H9 (cell line): ENCODE data around the gene B3GNT7. TPM values are rescaled to one million over a fixed set of nuclear protein-coding genes. Genes with fewer than 3 reads are reported as not detected.

ENCODE experiments used
- DNase-seq: peaks from one replicate; pipeline ENCODE4 v3.0.0-alpha.2; 2017
- H2AFZ ChIP-seq: one replicate; pipeline ENCODE4 v1.6.1; 2013; ENCODE audit warnings: mild to moderate bottlenecking, low read length, control low read depth, moderate library complexity
- H2AK5ac ChIP-seq: 2 replicates; pipeline ENCODE4 v1.6.1; 2013; ENCODE audit warnings: low read length, control low read depth, mixed read lengths; ENCODE audit not compliant: insufficient read length
- H2BK120ac ChIP-seq: one replicate; pipeline ENCODE4 v1.6.1; 2013; ENCODE audit warnings: low read depth, mild to moderate bottlenecking, low read length, control low read depth, inconsistent platforms; ENCODE audit not compliant: poor library complexity, severe bottlenecking
- H2BK12ac ChIP-seq: 2 replicates; pipeline ENCODE4 v1.6.1; 2013; ENCODE audit warnings: low read length, control low read depth, mixed read lengths, low read depth; ENCODE audit not compliant: insufficient read length
- H2BK15ac ChIP-seq: 2 replicates; pipeline ENCODE4 v1.6.1; 2013; ENCODE audit warnings: low read depth, low read length, control low read depth
- H2BK20ac ChIP-seq: one replicate; pipeline ENCODE4 v1.6.1; 2013; ENCODE audit warnings: low read depth, mild to moderate bottlenecking, low read length, control low read depth, inconsistent platforms; ENCODE audit not compliant: poor library complexity, severe bottlenecking
- H2BK5ac ChIP-seq: 2 replicates; pipeline ENCODE4 v1.6.1; 2013; ENCODE audit warnings: low read length, control low read depth, mixed read lengths; ENCODE audit not compliant: insufficient read length
- H3K14ac ChIP-seq: 2 replicates; pipeline ENCODE4 v1.6.1; 2013; ENCODE audit warnings: low read length, control low read depth; ENCODE audit not compliant: insufficient read depth
- H3K18ac ChIP-seq: 2 replicates; pipeline ENCODE4 v1.6.1; 2013; ENCODE audit warnings: low read depth, mild to moderate bottlenecking, mixed read lengths, low read length, control low read depth; ENCODE audit not compliant: insufficient read length
- H3K23ac ChIP-seq: 2 replicates; pipeline ENCODE4 v1.6.1; 2013; ENCODE audit warnings: low read length, control low read depth, mixed read lengths, low read depth; ENCODE audit not compliant: insufficient read length
- H3K23me2 ChIP-seq: 2 replicates; pipeline ENCODE4 v1.6.1; 2013; ENCODE audit warnings: low read depth, mild to moderate bottlenecking, mixed read lengths, low read length, control low read depth; ENCODE audit not compliant: insufficient read length, poor library complexity, severe bottlenecking
- H3K27ac ChIP-seq: 2 replicates; pipeline ENCODE4 v1.5.1; 2013; ENCODE audit warnings: low read length, control low read depth, mixed read lengths, low read depth; ENCODE audit not compliant: insufficient read length
- H3K27me3 ChIP-seq: 2 replicates; pipeline ENCODE4 v1.6.1; 2013; ENCODE audit warnings: low read length, control low read depth, inconsistent platforms; ENCODE audit not compliant: insufficient read depth
- H3K4ac ChIP-seq: 2 replicates; pipeline ENCODE4 v1.6.1; 2013; ENCODE audit warnings: low read depth, mild to moderate bottlenecking, control low read depth, inconsistent platforms, low read length, moderate library complexity
- H3K4me1 ChIP-seq: 2 replicates; pipeline ENCODE4 v1.6.1; 2013; ENCODE audit warnings: low read length, control low read depth, inconsistent platforms; ENCODE audit not compliant: insufficient read depth
- H3K4me2 ChIP-seq: 2 replicates; pipeline ENCODE4 v1.6.1; 2013; ENCODE audit warnings: low read length, control low read depth, mixed read lengths; ENCODE audit not compliant: insufficient read length, insufficient read depth
- H3K56ac ChIP-seq: 2 replicates; pipeline ENCODE4 v1.6.1; 2013; ENCODE audit warnings: low read depth, mild to moderate bottlenecking, mixed read lengths, low read length, control low read depth; ENCODE audit not compliant: insufficient read length
- H3K79me1 ChIP-seq: 2 replicates; pipeline ENCODE4 v1.6.1; 2013; ENCODE audit warnings: low read depth, mild to moderate bottlenecking, moderate library complexity, low read length, control low read depth, inconsistent platforms; ENCODE audit not compliant: insufficient read depth, poor library complexity, severe bottlenecking
- H3K79me2 ChIP-seq: 2 replicates; pipeline ENCODE4 v1.6.1; 2013; ENCODE audit warnings: low read length, control low read depth, inconsistent platforms; ENCODE audit not compliant: insufficient read depth
- H3K9ac ChIP-seq: 2 replicates; pipeline ENCODE4 v1.6.1; 2013; ENCODE audit warnings: low read length, control low read depth, mixed read lengths; ENCODE audit not compliant: insufficient read length; ENCODE audit errors: extremely low read depth
- H3K9me3 ChIP-seq: one replicate; pipeline ENCODE4 v1.6.1; 2013; ENCODE audit warnings: low read depth, low read length, inconsistent platforms; ENCODE audit not compliant: control insufficient read depth
- H3T11ph ChIP-seq: one replicate; pipeline ENCODE4 v1.6.1; 2013; ENCODE audit warnings: mild to moderate bottlenecking, low read length, control low read depth, inconsistent platforms
- H4K20me1 ChIP-seq: one replicate; pipeline ENCODE4 v1.6.1; 2013; ENCODE audit not compliant: control insufficient read depth, insufficient read length, insufficient read depth
- H4K5ac ChIP-seq: 2 replicates; pipeline ENCODE4 v1.6.1; 2013; ENCODE audit warnings: low read depth, mild to moderate bottlenecking, mixed read lengths, low read length, control low read depth; ENCODE audit not compliant: insufficient read length
- H4K8ac ChIP-seq: replicated peaks from 2 replicates; pipeline ENCODE4 v1.6.1; 2013; ENCODE audit warnings: low read length, control low read depth, mixed read lengths, low read depth; ENCODE audit not compliant: insufficient read length
- H4K91ac ChIP-seq: 2 replicates; pipeline ENCODE4 v1.6.1; 2013; ENCODE audit warnings: low read depth, mild to moderate bottlenecking, moderate library complexity, mixed read lengths, low read length, control low read depth; ENCODE audit not compliant: insufficient read length
- H3K27ac Mint-ChIP-seq, 3 experiments: 2 replicates in 2 of 3; 3 replicates in 1 of 3; pipeline ENCODE4 v1.8.0; 2020 to 2021; ENCODE audit warnings: mixed read lengths in 3 of 3, mild to moderate bottlenecking in 1 of 3, moderate library complexity in 1 of 3
- H3K27me3 Mint-ChIP-seq: 2 replicates; pipeline ENCODE4 v1.8.0; 2021; ENCODE audit warnings: low read depth, mild to moderate bottlenecking, moderate library complexity, mixed read lengths
- H3K36me3 Mint-ChIP-seq, 3 experiments: 2 replicates in 2 of 3; 3 replicates in 1 of 3; pipeline ENCODE4 v1.8.0; 2020 to 2021; ENCODE audit warnings: low read depth in 3 of 3, mixed read lengths in 3 of 3; ENCODE audit not compliant: insufficient read depth in 1 of 3
- H3K4me1 Mint-ChIP-seq, 2 experiments: 2 replicates each; pipeline ENCODE4 v1.8.0; 2020; ENCODE audit warnings: mixed read lengths in 2 of 2
- H3K4me3 Mint-ChIP-seq, 2 experiments: 2 replicates in 1 of 2; 3 replicates in 1 of 2; pipeline ENCODE4 v1.8.0; 2020 to 2021; ENCODE audit warnings: mild to moderate bottlenecking in 2 of 2, mixed read lengths in 2 of 2, moderate library complexity in 1 of 2
- H3K9me3 Mint-ChIP-seq, 2 experiments: 2 replicates in 1 of 2; 3 replicates in 1 of 2; pipeline ENCODE4 v1.8.0; 2020; ENCODE audit warnings: mild to moderate bottlenecking in 2 of 2, mixed read lengths in 2 of 2, moderate library complexity in 1 of 2
- WGBS: extraction: QIAGEN DNeasy Blood & Tissue Kit; methylation state at CpG from one replicate; pipeline ENCODE4 v1.1.7; 2013; ENCODE audit warnings: missing lambda C conversion rate, low lambda C conversion rate, mixed read lengths; ENCODE audit not compliant: insufficient read length; ENCODE audit errors: extremely low coverage; 5-methylcytosine and 5-hydroxymethylcytosine counted together
- total RNA-seq: library from RNA; stranded (reverse); gene quantifications from 2 replicates; pipeline ENCODE4 v1.2.1, GENCODE V29; 2021
- TF ChIP-seq, protein P1 (sequence below): fragments of 200-600 bp; sonication (generic); conservative IDR thresholded peaks from 3 replicates; pipeline ENCODE4 v1.8.0; 2021; ENCODE audit warnings: antibody characterized with exemption, mild to moderate bottlenecking

B3GNT7 gene
- total RNA-seq, 1 experiment from 2014 or later, result 42.2 TPM

DNA sequence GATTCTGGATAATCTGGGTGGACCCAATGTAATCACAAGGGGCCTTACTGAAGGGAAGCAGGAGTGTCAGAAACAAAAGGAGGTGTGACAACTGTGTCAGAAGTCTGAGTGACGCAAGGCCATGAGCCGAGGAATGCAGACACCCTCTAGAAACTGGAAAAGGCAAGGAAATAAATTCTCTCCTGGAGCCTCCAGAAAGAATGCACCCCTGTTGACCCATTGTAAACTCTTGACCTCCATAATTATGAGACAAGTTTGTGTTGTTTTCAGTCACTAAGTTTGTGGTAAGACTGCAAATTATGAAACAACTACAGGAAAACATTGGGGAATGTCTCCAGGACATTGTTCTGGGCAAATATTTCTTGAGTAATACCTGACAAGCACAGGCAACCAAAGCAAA is 47.3 kb upstream of the B3GNT7 start:
- Histone ChIP-seq H3K4me1 (no peaks in the 10 kb centered on the region), H4K91ac (no peak overlapping the region), H3K56ac (no peak overlapping the region), H3K79me2 (no peaks in the 10 kb centered on the region), H3T11ph (no peak overlapping the region), H2BK15ac (no peak overlapping the region), H4K8ac (no peak overlapping the region), H3K27me3 (no peaks in the 10 kb centered on the region), H3K79me1 (no peaks in the 10 kb centered on the region), H2AK5ac (no peak overlapping the region), H3K18ac (no peak overlapping the region), H4K20me1 (no peaks in the 10 kb centered on the region), H2BK120ac (no peak overlapping the region), H3K4ac (no peak overlapping the region), H3K14ac (no peak overlapping the region), H2AFZ (no peak overlapping the region), H3K27ac (no peak overlapping the region), H2BK20ac (no peak overlapping the region), H4K5ac (no peak overlapping the region), H3K23ac (no peak overlapping the region), H3K4me2 (no peak overlapping the region), H2BK5ac (no peak overlapping the region), H3K23me2 (no peaks in the 10 kb centered on the region), H2BK12ac (no peak overlapping the region), H3K9me3 (no peaks in the 10 kb centered on the region), H3K9ac (no peak overlapping the region)
- no CpG with 5 or more reads among the region's 2 CpGs for WGBS
- H3K27me3 Mint-ChIP-seq, result no peaks in the 10 kb centered on the region
- peak; percentile 1 for DNase-seq
- peaks cover 4 to 7% of the 10 kb centered on the region in 2 experiments for H3K4me1 Mint-ChIP-seq
- TF ChIP-seq, protein P1, sequence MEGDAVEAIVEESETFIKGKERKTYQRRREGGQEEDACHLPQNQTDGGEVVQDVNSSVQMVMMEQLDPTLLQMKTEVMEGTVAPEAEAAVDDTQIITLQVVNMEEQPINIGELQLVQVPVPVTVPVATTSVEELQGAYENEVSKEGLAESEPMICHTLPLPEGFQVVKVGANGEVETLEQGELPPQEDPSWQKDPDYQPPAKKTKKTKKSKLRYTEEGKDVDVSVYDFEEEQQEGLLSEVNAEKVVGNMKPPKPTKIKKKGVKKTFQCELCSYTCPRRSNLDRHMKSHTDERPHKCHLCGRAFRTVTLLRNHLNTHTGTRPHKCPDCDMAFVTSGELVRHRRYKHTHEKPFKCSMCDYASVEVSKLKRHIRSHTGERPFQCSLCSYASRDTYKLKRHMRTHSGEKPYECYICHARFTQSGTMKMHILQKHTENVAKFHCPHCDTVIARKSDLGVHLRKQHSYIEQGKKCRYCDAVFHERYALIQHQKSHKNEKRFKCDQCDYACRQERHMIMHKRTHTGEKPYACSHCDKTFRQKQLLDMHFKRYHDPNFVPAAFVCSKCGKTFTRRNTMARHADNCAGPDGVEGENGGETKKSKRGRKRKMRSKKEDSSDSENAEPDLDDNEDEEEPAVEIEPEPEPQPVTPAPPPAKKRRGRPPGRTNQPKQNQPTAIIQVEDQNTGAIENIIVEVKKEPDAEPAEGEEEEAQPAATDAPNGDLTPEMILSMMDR, result no peak
- H3K9me3 Mint-ChIP-seq, result no peaks in the 10 kb centered on the region
- H3K4me3 Mint-ChIP-seq, result no peak overlapping the region
- peaks cover 5 to 13% (median 12%) of the 10 kb centered on the region in 3 experiments; a peak in 5 of 7 replicates for H3K36me3 Mint-ChIP-seq
- H3K27ac Mint-ChIP-seq, result no peak overlapping the region
